H1 (cell line): Measurements from ENCODE around the gene BABAM1. TPM values are rescaled to one million over a fixed set of nuclear protein-coding genes. Genes with fewer than 3 reads are reported as not detected.

Source experiments
- CBX8 ChIP-seq: fragments of 300-800, 300-1000 bp; sonication (generic); IDR thresholded peaks from 2 replicates; pipeline ENCODE4 v1.7.1; 2016; ENCODE audit warnings: low read depth, low read length, borderline replicate concordance
- CHD2 ChIP-seq: IDR thresholded peaks from 2 replicates; pipeline ENCODE4 v1.6.1; 2012; ENCODE audit warnings: low read length, improper control_type of control experiment
- CTCF ChIP-seq, 3 experiments: IDR thresholded peaks; 1 replicate in 2 of 3; 2 replicates in 1 of 3; pipeline versions ENCODE4 v1.5.1 to v1.6.1; 2011; ENCODE audit warnings: low read length in 3 of 3, mild to moderate bottlenecking in 3 of 3, inconsistent platforms in 2 of 3, low read depth in 1 of 3, moderate library complexity in 1 of 3; ENCODE audit not compliant: insufficient read depth in 1 of 3; ENCODE audit errors: control extremely low read depth in 1 of 3
- EP300 ChIP-seq, 2 experiments: IDR thresholded peaks; 1 replicate in 1 of 2; 2 replicates in 1 of 2; pipeline ENCODE4 v1.6.1; 2011 to 2012; ENCODE audit warnings: low read depth in 2 of 2, low read length in 2 of 2, mild to moderate bottlenecking in 2 of 2, borderline replicate concordance in 1 of 2, inconsistent platforms in 1 of 2, moderate library complexity in 1 of 2
- FOSL1 ChIP-seq: IDR thresholded peaks from 2 replicates; pipeline ENCODE4 v1.6.1; 2011; ENCODE audit warnings: mild to moderate bottlenecking, low read depth, low read length, moderate library complexity; ENCODE audit not compliant: insufficient read depth
- HDAC2 ChIP-seq, 2 experiments: fragments of 300-600 bp in 1 of 2; sonication (generic) in 1 of 2; IDR thresholded peaks; 2 replicates each; pipeline ENCODE4 v1.6.1; 2011 to 2012; ENCODE audit warnings: low read depth in 2 of 2, low read length in 2 of 2, mild to moderate bottlenecking in 2 of 2, moderate library complexity in 2 of 2, borderline replicate concordance in 1 of 2, inconsistent platforms in 1 of 2
- HDAC6 ChIP-seq: IDR thresholded peaks from one replicate; pipeline ENCODE4 v1.7.1; 2012; ENCODE audit warnings: low read depth, mild to moderate bottlenecking, inconsistent platforms, low read length, moderate library complexity
- KDM4A ChIP-seq: IDR thresholded peaks from one replicate; pipeline ENCODE4 v1.7.1; 2012; ENCODE audit warnings: low read depth, mild to moderate bottlenecking, moderate library complexity, low read length, inconsistent platforms; ENCODE audit not compliant: severe bottlenecking
- MAFK ChIP-seq: IDR thresholded peaks from 2 replicates; pipeline ENCODE4 v1.6.1; 2012; ENCODE audit warnings: low read depth, mild to moderate bottlenecking, improper control_type of control experiment, low read length
- POLR2AphosphoS5 ChIP-seq: IDR thresholded peaks from 2 replicates; pipeline ENCODE4 v1.6.1; 2011; ENCODE audit warnings: low read depth, low read length
- RAD21 ChIP-seq, 2 experiments: IDR thresholded peaks in 1 of 2; conservative IDR thresholded peaks in 1 of 2; 2 replicates each; pipeline ENCODE4 v1.6.1; 2011; ENCODE audit warnings: low read depth in 2 of 2, low read length in 2 of 2, improper control_type of control experiment in 1 of 2, inconsistent platforms in 1 of 2, mild to moderate bottlenecking in 1 of 2, moderate library complexity in 1 of 2
- RBBP5 ChIP-seq: IDR thresholded peaks from 2 replicates; pipeline ENCODE4 v1.7.1; 2012; ENCODE audit warnings: low read depth, mild to moderate bottlenecking, inconsistent platforms, low read length, moderate library complexity, borderline replicate concordance
- RFX5 ChIP-seq: IDR thresholded peaks from 2 replicates; pipeline ENCODE4 v1.6.1; 2011; ENCODE audit warnings: low read depth, low read length, improper control_type of control experiment, borderline replicate concordance
- SIN3A ChIP-seq, 2 experiments: IDR thresholded peaks in 1 of 2; conservative IDR thresholded peaks in 1 of 2; 2 replicates each; pipeline ENCODE4 v1.6.1; 2011 to 2012; ENCODE audit warnings: low read length in 2 of 2, improper control_type of control experiment in 1 of 2, low read depth in 1 of 2, mild to moderate bottlenecking in 1 of 2
- SIRT6 ChIP-seq: IDR thresholded peaks from one replicate; pipeline ENCODE4 v1.7.1; 2012; ENCODE audit warnings: low read length, inconsistent platforms
- SP1 ChIP-seq: IDR thresholded peaks from 2 replicates; pipeline ENCODE4 v1.6.1; 2011; ENCODE audit warnings: low read depth, low read length
- SP2 ChIP-seq: IDR thresholded peaks from 2 replicates; pipeline ENCODE4 v1.6.1; 2012; ENCODE audit warnings: mild to moderate bottlenecking, low read length, inconsistent platforms
- SP4 ChIP-seq: IDR thresholded peaks from 2 replicates; pipeline ENCODE4 v1.6.1; 2012; ENCODE audit warnings: low read length, inconsistent platforms
- TEAD4 ChIP-seq: IDR thresholded peaks from 2 replicates; pipeline ENCODE4 v1.6.1; 2012; ENCODE audit warnings: low read depth, low read length, inconsistent platforms, mixed read lengths
- YY1 ChIP-seq: IDR thresholded peaks from 2 replicates; pipeline ENCODE4 v1.6.1; 2011; ENCODE audit warnings: low read depth, mild to moderate bottlenecking, low read length
- ZNF274 ChIP-seq: IDR thresholded peaks from 2 replicates; pipeline ENCODE4 v1.7.0; 2012; ENCODE audit warnings: low read length, borderline replicate concordance; ENCODE audit errors: extremely low read depth
- polyA plus RNA-seq, 7 experiments: library from polyadenylated mRNA; depleted of rRNA in 3 of 7; stranded (reverse) in 5 of 7; unstranded in 2 of 7; fragments of >200 nt in 5 of 7; fragments of 200-250 nt in 2 of 7; gene quantifications; 1 replicate in 5 of 7; 2 replicates in 1 of 7; 4 replicates in 1 of 7; pipeline versions ENCODE4 v1.2.1 to v1.2.3, GENCODE V29; 2011 to 2013; ENCODE audit warnings: missing spikeins in 2 of 7, mixed read lengths in 2 of 7
- total RNA-seq: library from RNA; stranded (reverse); fragmentation: NEBNext Ultra II Directional; extraction: Animal tissue kit (Norgen Biotek cat#: 25700); gene quantifications from 2 replicates; pipeline ENCODE4 v1.2.1, GENCODE V29; 2021

BABAM1 gene
- total and polyA plus RNA-seq, 2 of the 8 experiments (the other 6 are each of a cell fraction or from before 2014, with no cell fraction given): 127 to 133 TPM

- TF ChIP-seq CTCF (IDR thresholded peaks at IDR 0.05; ENCODE audit: control extremely low read depth in 1 of 3, insufficient read depth in 1 of 3, low read depth in 1 of 3, low read length in 3 of 3) (peak; percentile 62 to 74 (median 69)), SIRT6 (no peak), CBX8 (no peak), SP4 (peak; percentile 94), TEAD4 (no peak), EP300 (IDR thresholded peaks at IDR 0.05; ENCODE audit: borderline replicate concordance in 1 of 2, low read depth in 2 of 2, low read length in 2 of 2) (no peak), RAD21 (IDR thresholded peaks at IDR 0.05 in 1 of 2, conservative IDR thresholded peaks at IDR 0.05 in 1 of 2; ENCODE audit: low read depth in 2 of 2, low read length in 2 of 2) (peak; percentile 12 to 25; a peak in 2 of 4 replicates), CHD2 (peak; percentile 89), RFX5 (no peak), MAFK (no peak), HDAC6 (no peak), KDM4A (no peak), RBBP5 (no peak), ZNF274 (no peak), HDAC2 (IDR thresholded peaks at IDR 0.05; ENCODE audit: borderline replicate concordance in 1 of 2, low read depth in 2 of 2, low read length in 2 of 2) (no peak), FOSL1 (no peak), SP1 (peak; percentile 98), POLR2AphosphoS5 (peak; percentile 22; the same call in 1 of the 2 replicates), SP2 (peak; percentile 74), YY1 (peak; percentile 51; the same call in 1 of the 2 replicates), SIN3A (conservative IDR thresholded peaks at IDR 0.05 in 1 of 2, IDR thresholded peaks at IDR 0.05 in 1 of 2; ENCODE audit: low read depth in 1 of 2, low read length in 2 of 2) (peak in 1 of 2 experiments; percentile 71; a peak in 1 of 4 replicates)
Observed at GRCh38 chr19:17303167-17303939, 36.1 kb downstream of the BABAM1 start, which contains the start of gene ABHD8 (continued).
